ENCODE results near the gene GCHFR. TPM values are rescaled to one million over a fixed set of nuclear protein-coding genes. Genes with fewer than 3 reads are reported as not detected.

Gene GCHFR
- total RNA-seq, 8 experiments from 2014 or later: 1.5 to 26.2 (median 6.2) TPM

- no peak for ATAC-seq (replicated peaks in 6 of 8)
- H3K4me3 ChIP-seq: no peak overlapping the region
- no peak overlapping the region for H3K27ac ChIP-seq
- WGBS, 10 experiments: 94 to 100% (median 100%) methylated on average over 1 to 3 of the region's 5 CpGs; no CpG with 5 or more reads in 4 of the 10 experiments
- H3K4me1 ChIP-seq (replicated peaks in 1 of 2): peaks cover 14 to 18% of the 10 kb centered on the region in 2 donors
- in situ Hi-C loops (cut with MboI; ENCODE audit: low pct_unique_long_range_greater_than_20kb in 2 of 9, low sequenced_read_pairs in 9 of 9, unreplicated experiment in 9 of 9): no loop called here
These were observed 3.9 kb upstream of the GCHFR start for GRCh38 chr15:40759961-40760360.

GRCh38 chr15:40762919-40763800, 708 bp upstream of the GCHFR start:
- in situ Hi-C loops (cut with MboI; ENCODE audit: low pct_unique_long_range_greater_than_20kb in 2 of 9, low sequenced_read_pairs in 9 of 9, unreplicated experiment in 9 of 9): no loop called here
- peaks cover 5 to 23% of the 10 kb centered on the region in 2 donors for H3K4me1 ChIP-seq (replicated peaks in 1 of 2)
- ATAC-seq (replicated peaks in 6 of 8): peak in 7 of 8 experiments; percentile 10 to 46 (median 27)
- 63 to 100% (median 83%) methylated on average over 1 to 25 of the region's 55 CpGs; no CpG with 5 or more reads in 2 of the 10 experiments for WGBS, 10 experiments
- H3K27ac ChIP-seq: no peak overlapping the region
- peak overlapping the region; percentile 32 to 46 (median 41) for H3K4me3 ChIP-seq

DNA sequence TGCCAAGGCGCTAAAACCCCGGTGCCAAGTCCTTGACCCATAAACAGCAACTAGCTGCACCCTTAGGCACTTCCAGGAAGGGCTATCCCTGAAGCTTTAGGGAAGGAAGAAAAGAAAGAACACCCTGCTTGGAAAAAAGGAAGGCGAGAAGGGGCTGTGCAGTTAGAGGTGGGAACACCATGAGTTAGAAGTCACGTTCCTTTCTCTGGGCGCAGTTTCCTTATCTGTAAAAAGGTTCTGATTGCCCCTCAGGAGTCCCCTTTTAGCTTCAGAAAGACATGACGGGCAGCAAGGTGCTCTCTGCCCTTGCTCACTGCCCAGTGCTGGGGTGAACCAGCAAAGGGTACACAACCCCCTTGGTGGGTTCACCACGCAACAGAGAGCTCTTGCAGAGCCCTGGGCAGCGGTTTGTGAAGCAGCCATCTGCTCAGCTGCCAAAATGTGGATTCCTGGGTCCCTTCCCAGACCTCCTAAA, 798 bp downstream of the GCHFR start:
- peaks cover 5 to 23% of the 10 kb centered on the region in 2 donors for H3K4me1 ChIP-seq (replicated peaks in 1 of 2)
- H3K27ac ChIP-seq: no peak overlapping the region
- in situ Hi-C loops (cut with MboI; ENCODE audit: low pct_unique_long_range_greater_than_20kb in 2 of 9, low sequenced_read_pairs in 9 of 9, unreplicated experiment in 9 of 9): no loop called here
- peak overlapping the region; percentile 32 to 46 (median 41) for H3K4me3 ChIP-seq
- 0 to 90% (median 58%) methylated on average over 1 to 6 of the region's 8 CpGs; no CpG with 5 or more reads in 3 of the 10 experiments for WGBS, 10 experiments
- ATAC-seq (replicated peaks in 6 of 8): no peak

GRCh38 chr15:40766194-40766815, 2.4 kb downstream of the GCHFR start:
- no peak overlapping the region for H3K27ac ChIP-seq
- ATAC-seq (replicated peaks in 6 of 8): no peak
- peaks cover 5 to 23% of the 10 kb centered on the region in 2 donors for H3K4me1 ChIP-seq (replicated peaks in 1 of 2)

GRCh38 chr15:40766906-40767837, 3.3 kb downstream of the GCHFR start:
- no peak for ATAC-seq (replicated peaks in 6 of 8)
- peaks cover 5 to 23% of the 10 kb centered on the region in 2 donors for H3K4me1 ChIP-seq (replicated peaks in 1 of 2)
- in situ Hi-C loops (cut with MboI; ENCODE audit: low pct_unique_long_range_greater_than_20kb in 2 of 9, low sequenced_read_pairs in 9 of 9, unreplicated experiment in 9 of 9): no loop called here
- no peak overlapping the region for H3K4me3 ChIP-seq
- 72 to 100% (median 83%) methylated on average over 1 to 14 of the region's 32 CpGs; no CpG with 5 or more reads in 4 of the 10 experiments for WGBS, 10 experiments
- no peak overlapping the region for H3K27ac ChIP-seq

More at GRCh38 chr15:40766194-40766815, 2.4 kb downstream of the GCHFR start:
- H3K4me3 ChIP-seq: no peak overlapping the region
- in situ Hi-C loops (cut with MboI; ENCODE audit: low pct_unique_long_range_greater_than_20kb in 2 of 9, low sequenced_read_pairs in 9 of 9, unreplicated experiment in 9 of 9): no loop called here
- WGBS, 10 experiments: 25 to 100% (median 64%) methylated on average over 1 to 3 of the region's 7 CpGs; no CpG with 5 or more reads in 2 of the 10 experiments

- H3K27ac ChIP-seq: no peak overlapping the region
- ATAC-seq (replicated peaks in 6 of 8): no peak
- H3K4me1 ChIP-seq (replicated peaks in 1 of 2): peaks cover 2 to 20% of the 10 kb centered on the region in 2 donors
- 76 to 100% (median 80%) methylated on average over 2 to 15 of the region's 29 CpGs; no CpG with 5 or more reads in 6 of the 10 experiments for WGBS, 10 experiments
- in situ Hi-C loops (cut with MboI; ENCODE audit: low pct_unique_long_range_greater_than_20kb in 2 of 9, low sequenced_read_pairs in 9 of 9, unreplicated experiment in 9 of 9): no loop called here
- H3K4me3 ChIP-seq: no peak overlapping the region
These were observed 4.1 kb downstream of the GCHFR start for GRCh38 chr15:40767838-40768500.

- Histone ChIP-seq H3K27ac (no peak overlapping the region), H3K4me3 (no peak overlapping the region), H3K4me1 (replicated peaks in 1 of 2) (peaks cover 0 to 14% of the 10 kb centered on the region in 2 donors)
- in situ Hi-C loops (cut with MboI; ENCODE audit: low pct_unique_long_range_greater_than_20kb in 2 of 9, low sequenced_read_pairs in 9 of 9, unreplicated experiment in 9 of 9): no loop called here
- ATAC-seq (replicated peaks in 6 of 8): peak in 1 of 8 experiments; percentile 12
- 72 to 100% (median 90%) methylated on average over 1 to 6 of the region's 21 CpGs; no CpG with 5 or more reads in 4 of the 10 experiments for WGBS, 10 experiments
These were observed 4.8 kb downstream of the GCHFR start for GRCh38 chr15:40768521-40769273.

DNA sequence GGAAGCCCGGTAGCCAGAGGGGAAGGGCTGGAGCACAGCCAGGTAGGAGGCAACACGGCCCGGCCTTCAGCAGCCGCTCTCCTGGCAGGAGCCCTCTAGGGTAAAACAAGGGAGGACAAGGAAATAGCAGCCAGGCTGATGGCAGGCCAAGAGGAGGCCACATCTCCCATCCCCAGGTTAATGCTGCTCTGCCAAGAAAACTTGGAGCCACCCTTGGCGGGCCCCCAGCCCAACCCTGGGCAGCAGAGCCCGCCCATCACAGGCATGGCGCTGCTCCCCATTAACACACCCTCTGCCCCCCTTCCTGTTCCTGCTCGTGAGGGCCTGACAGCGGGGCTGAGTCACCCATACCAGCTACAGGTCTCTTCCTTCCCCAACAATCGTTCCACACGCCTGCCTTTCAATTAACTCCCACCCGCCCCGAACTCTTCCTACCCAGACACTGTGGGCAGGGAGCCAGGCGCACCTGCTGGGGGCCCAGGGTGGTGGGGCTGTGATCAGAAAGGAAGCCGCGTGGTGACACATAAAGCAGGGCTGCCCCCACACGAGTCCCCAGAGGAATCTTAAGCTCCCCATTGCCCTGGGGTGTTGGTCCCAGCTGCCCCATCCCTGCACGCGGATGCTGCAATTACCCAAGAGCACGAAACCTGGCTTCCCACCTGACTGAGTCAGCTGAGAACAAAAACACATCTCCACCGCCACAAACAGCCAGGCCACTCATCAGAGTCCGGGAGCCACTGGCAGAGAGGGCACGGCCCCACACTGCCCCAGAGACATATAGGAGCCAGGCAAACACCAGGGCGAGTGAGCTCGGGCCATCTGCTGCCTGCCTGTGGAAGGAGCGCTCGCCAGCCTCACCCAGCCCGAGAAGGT, 5.6 kb downstream of the GCHFR start, which contains the start of gene C15orf62:
C15orf62 (plus strand) TSS at position 707 of the 873 bp plus-strand sequence. CDS start 516 bp downstream, outside the sequence.
- Histone ChIP-seq H3K27ac (no peak within 1 kb of the TSS), H3K4me3 (no peak within 1 kb of the TSS), H3K4me1 (replicated peaks in 1 of 2) (peaks cover 0 to 10% of the 10 kb centered on the region in 2 donors)
- WGBS, 10 experiments: 44 to 83% (median 68%) methylated on average over 1 to 6 of the region's 28 CpGs; no CpG with 5 or more reads in 6 of the 10 experiments
- in situ Hi-C loops (cut with MboI; ENCODE audit: low pct_unique_long_range_greater_than_20kb in 2 of 9, low sequenced_read_pairs in 9 of 9, unreplicated experiment in 9 of 9): no loop called here
- ATAC-seq (replicated peaks in 6 of 8): peak in 6 of 8 experiments; percentile 16 to 81 (median 79)

DNA sequence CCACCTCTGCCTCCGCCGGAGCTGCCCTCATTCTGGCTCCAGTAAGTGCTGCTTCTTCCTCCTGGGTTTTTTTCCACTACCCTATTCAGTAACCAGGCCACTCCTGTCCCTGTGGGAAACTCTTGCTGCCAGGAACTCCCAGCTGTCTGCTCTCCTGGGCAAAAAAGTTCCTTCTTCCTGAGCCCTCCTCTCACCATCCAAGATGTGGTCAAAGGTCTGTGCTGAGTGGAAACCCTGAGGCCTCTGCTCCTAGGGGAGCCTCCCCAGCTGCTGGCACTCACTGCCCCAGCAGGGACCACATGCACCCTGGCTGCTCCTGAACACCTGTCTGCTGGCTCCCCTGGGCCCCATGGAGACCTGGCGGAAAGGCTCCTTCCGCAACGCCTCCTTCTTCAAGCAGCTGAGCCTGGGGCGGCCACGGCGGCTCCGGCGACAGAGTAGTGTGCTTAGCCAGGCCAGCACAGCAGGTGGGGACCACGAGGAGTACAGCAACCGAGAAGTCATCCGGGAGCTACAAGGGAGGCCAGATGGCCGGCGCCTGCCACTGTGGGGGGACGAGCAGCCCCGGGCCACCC, 6.4 kb downstream of the GCHFR start:
- 80 to 100% (median 86%) methylated on average over 1 to 2 of the region's 17 CpGs; no CpG with 5 or more reads in 7 of the 10 experiments for WGBS, 10 experiments
- H3K27ac ChIP-seq: no peak overlapping the region
- in situ Hi-C loops (cut with MboI; ENCODE audit: low pct_unique_long_range_greater_than_20kb in 2 of 9, low sequenced_read_pairs in 9 of 9, unreplicated experiment in 9 of 9): no loop called here
- peaks cover 0 to 5% of the 10 kb centered on the region in 2 donors for H3K4me1 ChIP-seq (replicated peaks in 1 of 2)
- H3K4me3 ChIP-seq: no peak overlapping the region
- ATAC-seq (replicated peaks in 6 of 8): no peak

GRCh38 chr15:40771242-40771641, 7.4 kb downstream of the GCHFR start:
- WGBS, 10 experiments: 80 to 100% (median 94%) methylated on average over 2 to 3 of the region's 5 CpGs; no CpG with 5 or more reads in 6 of the 10 experiments
- Histone ChIP-seq H3K4me1 (replicated peaks in 1 of 2) (no peaks in the 10 kb centered on the region), H3K4me3 (no peak overlapping the region), H3K27ac (no peak overlapping the region)
- in situ Hi-C loops (cut with MboI; ENCODE audit: low pct_unique_long_range_greater_than_20kb in 2 of 9, low sequenced_read_pairs in 9 of 9, unreplicated experiment in 9 of 9): no loop called here
- ATAC-seq (replicated peaks in 6 of 8): no peak
